ENCODE measurements around the gene SEPTIN1.

The SEPTIN1 gene

DNA sequence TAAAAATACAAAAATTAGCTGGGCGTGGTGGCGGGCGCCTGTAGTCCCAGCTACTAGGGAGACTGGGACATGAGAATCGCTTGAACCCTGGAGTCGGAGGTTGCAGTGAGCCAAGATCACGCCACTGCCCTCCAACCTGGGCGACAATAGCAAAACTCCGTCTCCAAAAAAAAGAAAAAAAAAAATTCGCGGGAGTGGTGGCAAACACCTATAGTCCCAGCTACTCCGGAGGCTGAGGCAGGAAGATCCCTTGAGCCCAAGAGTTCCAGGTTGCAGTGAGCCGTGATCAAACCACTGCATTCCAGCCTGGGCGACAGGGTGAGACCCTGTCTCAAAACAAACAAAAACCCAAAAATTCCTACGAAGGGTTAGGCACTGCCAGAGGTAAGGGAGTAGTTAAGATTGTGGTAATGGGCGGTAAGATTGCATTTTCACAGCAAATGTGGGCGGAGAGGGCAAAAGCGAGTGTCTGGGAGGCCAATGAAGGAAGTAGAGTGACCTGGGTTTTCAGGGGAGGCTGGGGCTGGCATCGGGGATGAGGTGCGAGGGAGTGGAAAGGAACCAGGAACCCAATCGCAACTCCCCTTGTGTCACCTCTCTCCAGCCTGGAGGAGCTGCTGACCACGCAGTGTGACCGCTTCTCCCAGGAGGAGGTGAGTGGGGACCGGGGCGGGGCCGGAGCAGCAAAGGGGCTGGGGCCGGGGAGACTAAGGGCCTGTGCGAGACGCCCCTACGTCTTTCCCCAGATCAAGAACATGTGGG, 5.1 kb downstream of the SEPTIN1 start:
- no peak for DNase-seq (ENCODE audit: low read depth)

DNA sequence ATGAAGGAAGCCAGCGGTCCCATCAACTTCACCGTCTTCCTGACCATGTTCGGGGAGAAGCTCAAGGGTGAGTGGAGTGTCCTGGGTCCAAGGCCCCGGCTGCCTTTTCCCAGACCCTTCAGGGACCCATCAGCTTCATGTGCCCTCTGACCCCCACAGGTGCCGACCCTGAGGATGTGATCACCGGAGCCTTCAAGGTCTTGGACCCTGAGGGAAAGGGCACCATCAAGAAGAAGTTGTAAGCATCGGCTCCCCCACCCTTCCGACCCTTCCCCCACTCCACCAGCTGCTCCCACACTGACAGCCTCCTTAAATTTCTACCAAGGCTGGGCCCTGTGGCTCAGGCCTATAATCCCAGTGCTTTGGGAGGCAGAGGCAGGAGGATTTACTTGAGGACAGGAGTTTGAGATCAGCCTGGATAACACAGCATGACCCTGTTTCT, 5.9 kb downstream of the SEPTIN1 start:
- DNase-seq (ENCODE audit: low read depth): no peak

DNA sequence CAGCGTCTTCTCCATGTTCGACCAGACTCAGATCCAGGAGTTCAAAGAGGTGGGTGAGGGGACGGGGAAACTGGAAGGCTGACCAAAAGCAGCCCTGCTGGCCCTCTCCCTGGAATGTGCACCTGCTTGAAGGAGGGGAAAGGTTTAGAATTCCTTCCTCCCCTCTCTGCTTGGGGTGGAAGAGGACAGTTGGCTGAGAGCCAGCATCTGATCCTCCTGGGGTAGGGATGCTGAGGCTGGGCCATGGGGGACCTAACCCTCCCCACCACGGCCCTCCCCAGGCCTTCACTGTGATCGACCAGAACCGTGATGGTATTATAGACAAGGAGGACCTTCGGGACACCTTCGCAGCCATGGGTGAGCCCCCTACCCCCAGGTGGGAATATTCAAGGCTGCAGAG, 6.5 kb downstream of the SEPTIN1 start:
- DNase-seq (ENCODE audit: low read depth): no peak

DNA sequence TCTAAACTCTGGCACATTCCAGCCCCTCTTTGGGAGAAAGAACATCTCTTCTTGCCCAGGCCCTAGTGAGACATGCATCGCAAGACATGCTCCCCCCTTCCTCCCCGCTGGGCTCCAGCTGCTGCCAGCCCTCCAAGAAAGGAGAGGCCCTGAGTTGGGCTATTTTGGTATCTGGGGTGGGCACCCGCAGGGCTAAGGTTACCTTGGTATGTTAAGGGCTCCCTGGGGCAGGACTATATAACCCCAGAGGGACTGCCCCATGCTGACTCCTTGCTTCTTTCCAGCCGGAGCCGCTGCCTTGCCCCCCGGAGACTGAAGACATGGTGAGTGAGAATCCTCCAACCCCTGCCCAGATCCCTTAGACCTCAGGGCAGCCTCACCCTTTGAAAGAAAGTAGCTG, 7.8 kb downstream of the SEPTIN1 start, which contains the start of gene MYL11:
Gene MYL11 (plus strand): TSS at position 265 of the 400 bp plus-strand sequence. CDS start 56 bp downstream, at position 321.
- DNase-seq (ENCODE audit: low read depth): no peak

DNA sequence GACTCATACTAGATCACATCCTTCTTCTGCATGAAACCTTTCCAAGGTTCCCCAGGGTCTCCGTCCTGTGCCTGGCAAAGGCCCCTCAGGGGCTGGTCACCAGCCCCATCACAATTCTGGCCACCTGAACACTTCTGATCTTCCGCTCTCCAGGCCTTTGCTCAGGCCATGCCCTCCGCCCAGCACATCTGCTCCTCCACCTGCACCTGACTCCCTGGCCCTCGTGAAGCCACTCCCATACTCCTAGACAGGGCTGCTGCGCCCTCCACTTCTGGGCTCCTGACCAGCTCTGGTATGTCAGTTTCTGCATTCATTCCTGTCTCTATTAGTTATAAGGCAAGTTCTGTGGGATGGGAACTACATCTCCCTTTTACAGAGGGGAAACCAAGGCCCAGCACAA, 9.6 kb downstream of the SEPTIN1 start:
- DNase-seq (ENCODE audit: low read depth): no peak

DNA sequence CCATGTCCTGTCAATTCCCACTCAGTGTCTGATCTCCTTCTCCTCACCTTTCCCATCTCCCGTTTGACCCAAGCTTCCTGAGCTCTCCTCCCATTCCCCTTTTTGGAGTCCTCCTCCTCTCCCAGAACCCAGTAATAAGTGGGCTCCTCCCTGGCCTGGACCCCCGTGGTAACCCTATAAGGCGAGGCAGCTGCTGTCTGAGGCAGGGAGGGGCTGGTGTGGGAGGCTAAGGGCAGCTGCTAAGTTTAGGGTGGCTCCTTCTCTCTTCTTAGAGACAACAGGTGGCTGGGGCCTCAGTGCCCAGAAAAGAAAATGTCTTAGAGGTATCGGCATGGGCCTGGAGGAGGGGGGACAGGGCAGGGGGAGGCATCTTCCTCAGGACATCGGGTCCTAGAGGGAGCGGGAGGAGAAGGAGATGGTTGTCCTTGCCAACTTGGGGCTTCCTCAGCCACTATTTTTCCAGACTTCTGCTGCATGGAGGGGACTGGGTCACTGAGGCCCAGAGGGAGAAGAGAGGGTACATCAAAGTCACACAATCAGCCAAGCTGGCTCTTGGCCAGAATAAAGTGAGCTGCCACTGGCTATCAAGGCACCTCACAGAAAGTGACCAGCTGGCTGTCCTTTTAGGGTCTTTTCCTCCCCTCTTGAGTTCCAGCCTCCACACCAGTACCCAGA, 10.2 kb downstream of the SEPTIN1 start:
- no peak for DNase-seq (ENCODE audit: low read depth)

DNA sequence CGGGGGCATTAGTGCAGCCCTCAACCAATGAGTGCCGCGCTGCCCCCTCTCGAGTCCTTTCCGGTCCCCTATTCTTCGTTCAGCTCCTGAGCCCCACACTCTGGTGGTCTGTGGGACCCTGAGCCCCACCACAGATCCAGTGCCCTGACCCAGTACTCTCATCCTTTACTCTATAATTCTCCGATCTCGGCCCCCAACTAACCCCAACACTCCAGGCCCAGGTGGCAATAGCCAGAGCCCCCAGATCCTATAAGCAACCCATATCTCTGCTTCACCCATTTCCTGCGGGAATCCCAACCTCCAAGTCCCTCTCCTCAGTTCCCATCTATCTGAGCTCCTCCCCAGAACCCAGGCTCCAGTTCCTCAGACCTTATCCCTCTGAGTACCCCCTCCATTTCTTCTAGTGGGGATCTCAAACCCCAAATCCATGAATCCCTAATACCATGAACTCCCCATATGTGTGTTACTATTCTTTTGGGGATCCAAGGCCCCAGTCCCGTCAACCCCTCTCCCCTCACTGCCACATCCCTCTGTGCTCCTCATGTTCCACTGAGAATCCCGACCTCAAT, 11.0 kb downstream of the SEPTIN1 start:
- no peak for DNase-seq (ENCODE audit: low read depth)

DNA sequence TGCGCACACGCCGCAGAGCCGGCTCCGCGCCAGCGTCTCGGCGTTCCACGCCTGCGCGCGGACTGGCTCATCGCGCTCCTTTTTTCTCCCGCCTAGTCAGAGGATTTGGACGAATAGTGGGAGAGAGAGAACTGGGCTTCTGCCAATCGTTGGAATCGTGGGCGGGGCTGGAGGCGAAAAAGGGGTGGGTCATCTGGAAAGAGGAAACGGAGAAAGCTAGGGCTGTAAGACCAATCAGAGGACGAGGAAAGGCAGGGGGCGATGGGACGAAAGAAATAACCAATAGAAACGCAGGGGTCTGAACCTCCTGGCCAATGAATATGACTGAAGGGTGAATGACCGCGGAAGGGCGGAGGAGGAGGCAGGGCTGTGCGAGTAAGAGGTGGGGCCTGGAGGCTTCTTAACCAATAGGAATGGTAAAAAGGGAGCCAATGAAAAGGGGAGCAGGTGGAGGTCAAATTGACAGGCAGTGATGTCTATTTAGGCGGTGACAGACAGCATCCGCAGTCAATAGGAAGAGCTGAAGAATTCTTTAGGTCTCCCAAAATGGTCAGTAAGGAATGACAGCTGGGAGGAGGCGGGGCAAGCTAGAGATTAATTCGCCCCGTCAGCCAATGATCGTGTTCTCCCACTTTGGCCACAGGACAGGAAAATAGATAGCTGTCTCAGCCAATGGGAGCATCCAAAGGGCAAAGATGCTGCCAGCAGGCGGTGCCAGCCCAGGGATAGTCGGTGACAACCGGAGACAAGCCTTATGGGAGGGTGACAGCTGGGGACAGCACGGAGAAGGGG, 11.7 kb downstream of the SEPTIN1 start, which contains the start of gene TBC1D10B:
Gene TBC1D10B (minus strand): TSS at position 39 of the 792 bp plus-strand sequence. CDS start 311 bp downstream, outside the sequence.
- DNase-seq (ENCODE audit: low read depth): peak; percentile 98

DNA sequence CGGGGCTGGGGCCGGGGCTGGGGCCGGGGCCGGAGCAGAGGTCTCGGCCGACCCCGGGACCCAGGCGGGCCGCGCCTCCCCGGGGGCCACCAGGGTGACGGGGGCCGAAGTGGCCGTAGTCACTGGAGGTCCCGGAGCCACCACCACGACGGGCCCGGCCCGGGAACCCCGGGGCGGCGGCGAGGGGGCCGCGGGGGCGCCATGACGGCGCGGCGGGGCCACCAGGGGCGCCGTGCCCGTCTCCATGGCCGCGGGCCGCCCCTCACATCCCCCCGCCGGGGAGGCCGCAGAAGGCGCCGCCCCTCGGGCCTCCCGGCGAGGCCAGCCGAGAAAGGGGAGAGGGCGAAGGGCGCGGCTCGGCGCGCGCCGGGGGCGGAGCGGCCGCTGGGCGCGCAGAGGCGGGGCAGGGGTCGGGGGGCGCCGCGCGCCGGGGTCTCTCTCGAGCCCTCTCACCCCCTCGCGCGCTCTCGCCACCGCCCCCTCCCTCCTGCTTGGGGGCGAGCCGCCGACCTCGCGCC, 12.4 kb downstream of the SEPTIN1 start:
- DNase-seq (ENCODE audit: low read depth): no peak

DNA sequence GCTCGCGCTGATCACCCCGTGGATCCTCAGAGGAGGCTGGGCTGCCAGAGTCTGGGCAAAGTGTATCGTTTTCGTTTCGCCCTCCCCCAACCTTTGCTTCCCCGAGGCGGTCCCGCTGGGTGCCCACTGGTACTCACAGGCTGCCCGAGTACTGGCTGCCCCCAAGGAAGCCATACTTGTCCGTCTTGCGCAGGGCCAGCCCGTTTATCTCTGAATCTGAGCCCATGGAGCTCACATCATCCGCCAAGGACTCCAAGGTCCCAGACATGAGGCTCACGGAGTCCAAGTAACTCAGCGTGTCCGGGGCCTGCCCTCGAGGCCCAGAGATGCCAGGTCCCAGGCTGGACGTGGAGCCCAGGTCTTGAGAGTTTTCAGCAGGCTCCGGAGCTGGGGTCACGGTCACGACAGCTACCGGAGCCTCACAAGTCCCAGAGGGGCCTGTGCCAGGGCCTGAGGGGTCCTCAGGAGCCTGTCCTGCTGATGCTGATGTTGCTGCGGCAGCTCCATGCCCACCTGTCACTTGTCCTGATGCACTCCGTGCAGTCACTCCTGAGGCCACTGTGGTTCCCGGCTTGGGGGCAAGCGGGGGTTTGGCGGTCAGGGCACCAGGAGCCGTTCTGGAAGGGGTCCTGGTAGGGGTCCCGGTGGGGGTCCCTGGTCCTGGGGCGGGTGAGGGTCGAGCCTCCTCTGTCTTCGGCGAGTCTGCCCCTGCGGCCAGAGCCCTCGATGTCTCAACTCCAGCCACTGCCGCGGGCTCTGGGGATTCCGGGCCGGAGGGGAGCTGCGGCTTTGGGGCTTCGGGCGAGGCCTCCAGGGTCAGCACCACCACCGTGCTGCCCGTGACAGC, 13.0 kb downstream of the SEPTIN1 start:
- DNase-seq (ENCODE audit: low read depth): no peak

DNA sequence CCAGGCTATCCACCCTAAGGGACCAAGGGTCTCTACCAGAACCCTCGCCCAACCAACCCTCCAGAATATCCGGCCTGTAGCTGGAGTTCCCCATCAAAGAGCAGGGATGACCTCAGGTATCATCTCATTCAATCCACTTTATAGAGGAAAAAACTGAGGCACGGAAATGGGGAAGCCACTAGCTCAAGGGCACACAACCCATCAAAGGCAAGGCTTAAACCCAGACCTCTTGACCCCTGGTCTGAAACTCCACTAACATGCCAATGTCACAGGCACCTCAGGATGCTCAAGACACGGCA, 13.6 kb downstream of the SEPTIN1 start:
- no peak for DNase-seq (ENCODE audit: low read depth)

DNA sequence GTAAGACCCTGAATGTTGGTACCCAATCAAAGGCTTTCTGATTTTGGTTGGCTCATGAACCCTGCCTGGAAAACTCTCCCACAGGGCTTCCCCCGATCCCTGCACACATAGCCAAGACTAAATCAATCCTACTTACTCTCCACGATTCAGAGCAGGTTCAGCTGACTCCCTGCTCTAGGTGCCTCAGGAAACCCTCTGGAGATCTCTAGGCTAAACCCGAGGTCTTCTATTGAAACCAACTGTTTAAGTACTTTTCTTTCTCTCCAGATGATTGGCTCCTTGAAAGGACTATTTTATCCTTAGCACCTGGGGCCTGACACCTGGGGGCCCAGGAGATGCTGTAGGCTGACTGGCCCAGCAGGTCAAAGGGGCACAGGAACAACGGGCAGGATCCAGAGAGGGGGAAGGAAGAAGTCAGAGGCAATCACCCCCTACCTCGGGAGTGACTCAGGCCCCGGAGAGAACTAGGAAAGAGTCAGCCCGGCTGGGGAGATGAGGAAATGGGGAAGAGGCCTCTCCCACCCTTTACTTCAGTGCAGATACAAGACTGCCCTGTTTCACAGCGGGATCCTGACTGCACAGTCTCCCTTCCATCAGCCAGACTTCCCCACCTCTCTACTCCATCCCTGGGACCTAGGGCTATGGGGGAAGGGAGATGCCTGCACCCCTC, 14.1 kb downstream of the SEPTIN1 start:
- no peak for DNase-seq (ENCODE audit: low read depth)

DNA sequence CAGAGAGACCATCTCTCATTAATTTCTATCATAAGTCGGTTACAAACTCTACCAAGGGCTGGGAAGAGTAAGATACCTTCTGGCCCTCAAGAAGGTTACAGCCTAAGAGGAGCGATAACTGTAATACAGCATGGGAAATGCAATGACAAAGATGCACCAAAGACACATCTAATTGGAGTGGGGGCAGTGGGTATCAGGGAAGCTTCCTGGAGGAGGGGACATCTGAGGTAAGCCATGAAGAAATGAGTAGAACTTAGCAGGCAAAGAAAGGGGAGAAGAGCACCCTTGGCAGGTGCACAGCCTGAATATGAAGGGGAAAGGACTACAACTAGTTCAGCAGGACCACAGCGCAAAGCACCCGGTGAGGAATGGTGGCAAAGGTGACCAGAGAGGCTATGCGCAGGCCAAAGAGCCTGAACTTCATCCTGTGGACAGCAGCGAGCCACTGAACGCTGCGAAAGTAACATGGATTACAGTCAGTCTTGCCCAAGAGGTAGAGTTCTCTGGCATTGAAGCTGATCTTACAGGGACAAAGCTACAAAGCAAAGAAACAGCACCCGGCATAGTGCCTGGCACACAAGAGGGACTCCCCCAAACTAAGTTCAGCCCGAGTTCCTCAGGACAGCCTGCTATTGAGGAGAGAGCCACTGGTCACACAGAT, 14.9 kb downstream of the SEPTIN1 start:
- no peak for DNase-seq (ENCODE audit: low read depth)

DNA sequence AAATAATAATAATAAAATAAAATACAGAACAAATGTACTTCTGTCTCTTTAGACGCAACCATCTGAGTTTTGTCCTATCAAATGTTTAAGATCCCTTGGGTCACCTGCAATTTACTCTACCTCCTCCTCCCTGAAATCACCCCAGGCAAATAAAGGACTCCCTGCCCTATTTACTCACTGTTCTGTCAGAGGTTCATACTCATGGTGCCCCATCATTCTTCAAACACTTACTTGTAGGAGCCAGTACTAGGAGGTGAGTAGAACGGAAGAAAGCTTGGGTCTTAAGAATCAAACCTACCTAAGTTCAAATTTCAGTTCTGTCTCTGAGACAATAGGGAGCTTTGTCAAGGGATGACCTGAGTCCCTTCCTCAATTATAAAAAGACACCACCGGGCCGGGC, 15.8 kb downstream of the SEPTIN1 start:
- DNase-seq (ENCODE audit: low read depth): no peak

DNA sequence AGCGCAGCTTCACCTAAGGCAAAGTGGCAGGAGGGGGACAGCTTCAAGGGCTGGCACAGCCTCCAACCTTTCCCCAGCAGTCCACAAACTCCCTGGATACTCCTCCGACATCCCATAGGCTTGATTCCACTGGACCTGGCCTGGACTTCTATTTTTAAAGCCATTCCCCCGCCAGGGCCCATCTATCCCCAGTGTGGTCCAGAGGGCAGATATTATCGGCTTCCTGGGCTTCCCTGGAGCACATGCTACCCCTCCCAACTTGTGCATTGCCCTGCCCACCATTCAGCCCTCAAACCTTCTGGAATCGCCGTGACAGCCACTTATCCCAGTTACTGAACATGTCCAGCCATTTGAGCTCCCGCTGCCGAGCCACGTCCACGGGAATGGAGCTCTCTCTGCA, 17.2 kb downstream of the SEPTIN1 start:
- DNase-seq (ENCODE audit: low read depth): no peak

DNA sequence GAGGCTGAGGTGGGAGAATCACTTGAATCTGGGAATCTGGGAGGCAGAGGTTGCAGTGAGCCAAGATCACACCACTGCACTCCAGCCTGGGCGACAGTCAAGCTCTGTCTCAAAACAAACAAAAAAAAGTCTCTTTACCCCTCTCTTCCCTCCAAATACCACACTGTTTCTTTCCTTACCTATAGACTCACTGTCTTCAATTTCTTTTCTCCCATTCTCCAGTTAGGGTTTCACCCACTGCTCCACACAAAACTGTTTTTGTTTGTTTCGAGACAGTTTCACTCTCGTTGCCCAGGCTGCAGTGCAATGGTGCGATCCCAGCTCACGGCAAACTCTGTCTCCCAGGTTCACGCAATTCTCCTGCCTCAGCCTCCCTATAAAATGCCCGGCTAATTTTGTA, 21.2 kb downstream of the SEPTIN1 start:
- no peak for DNase-seq (ENCODE audit: low read depth)

DNA sequence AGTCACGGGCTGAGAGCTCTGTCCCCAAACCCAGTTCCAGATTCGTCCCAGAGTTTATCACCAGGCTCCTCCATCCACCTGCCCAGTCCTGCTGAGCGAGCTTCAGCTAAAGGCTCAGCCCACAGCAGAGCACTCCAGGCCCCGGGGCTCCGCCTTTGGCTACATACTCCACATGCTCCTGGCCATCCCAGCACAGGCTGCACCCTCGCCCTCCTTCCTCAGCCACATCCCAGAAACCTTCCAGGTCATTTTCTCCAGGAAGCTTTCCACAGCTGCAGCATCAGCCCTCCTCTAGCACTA, 22.5 kb downstream of the SEPTIN1 start:
- no peak for DNase-seq (ENCODE audit: low read depth)

DNA sequence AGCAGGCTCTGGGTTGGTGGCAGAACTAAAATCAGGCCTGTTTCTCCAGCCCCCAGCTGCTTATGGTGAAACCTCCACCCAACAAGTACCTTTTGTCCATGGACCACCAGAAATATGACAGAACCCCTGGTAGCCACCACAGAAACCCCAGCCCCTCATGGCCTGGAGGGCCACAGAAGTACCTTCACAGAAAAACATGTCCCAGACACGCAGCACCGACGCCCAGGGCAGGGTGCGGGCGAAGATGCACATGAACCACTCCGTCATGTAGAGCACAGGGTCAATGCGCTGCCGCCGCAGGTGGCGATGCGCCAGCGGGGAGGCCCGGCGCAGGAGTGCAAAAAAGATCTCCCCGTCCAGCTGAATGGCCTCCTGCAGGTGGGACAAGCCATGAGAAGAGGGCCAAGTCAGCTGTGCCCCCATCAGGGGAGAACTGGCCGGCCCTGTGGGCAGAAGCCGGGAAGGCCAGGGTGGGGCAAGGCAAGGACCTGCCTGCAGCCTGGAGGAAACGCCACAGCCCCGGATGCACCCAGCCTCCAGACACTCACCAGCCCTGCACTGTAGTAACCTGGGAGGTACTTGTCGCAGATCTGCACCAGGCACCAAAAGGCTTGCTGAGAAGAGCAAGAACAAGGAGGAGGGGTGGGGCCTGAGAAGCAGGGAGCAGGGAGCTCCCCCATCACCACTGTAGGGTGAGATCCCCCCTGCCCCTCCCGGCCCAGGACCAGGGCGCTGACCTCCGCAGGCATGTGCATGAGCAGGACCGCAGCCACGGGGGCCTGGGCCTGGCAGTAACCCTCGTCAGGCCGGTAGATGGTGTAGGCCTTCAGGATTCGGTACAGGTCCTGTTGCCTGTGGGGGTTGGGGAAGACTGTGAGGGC, 23.1 kb downstream of the SEPTIN1 start:
- no peak for DNase-seq (ENCODE audit: low read depth)

DNA sequence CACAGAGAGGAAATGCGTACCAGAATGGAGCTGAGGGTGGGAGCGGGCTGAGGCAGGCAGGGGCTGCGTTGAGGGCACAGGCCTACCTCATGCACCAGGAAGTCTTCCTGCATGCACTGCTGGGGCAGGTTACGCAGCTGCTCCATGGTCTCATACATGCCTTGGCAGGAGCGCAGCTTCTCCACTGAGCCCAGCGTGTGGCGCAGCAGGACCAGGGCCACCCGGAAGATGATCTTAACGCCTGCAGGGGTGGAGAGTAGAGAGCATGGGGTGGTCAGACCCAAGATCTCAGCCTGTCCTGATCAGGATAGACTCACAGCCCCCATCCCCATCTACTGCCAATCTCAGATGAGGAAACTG, 23.8 kb downstream of the SEPTIN1 start:
- no peak for DNase-seq (ENCODE audit: low read depth)
